Aorta (tissue), 5 donors: Measurements from ENCODE around the gene BAD. TPM values are rescaled to one million over a fixed set of nuclear protein-coding genes. Genes with fewer than 3 reads are reported as not detected.

Experiments used
- ATAC-seq: fragments of 200-7000 bp; cut with Tn5 transposase; one replicate; pipeline ENCODE4 v1.9.1; 2022; ENCODE audit warnings: moderate library complexity; ENCODE audit not compliant: low FRiP score
- DNase-seq, 2 donors: peaks; one replicate each; pipeline ENCODE4 v3.0.0-alpha.2; 2020
- H3K27ac ChIP-seq, 2 donors: one replicate each; pipeline ENCODE4 v1.5.1; 2013; ENCODE audit warnings: low read length in 2 of 2, mild to moderate bottlenecking in 2 of 2, moderate library complexity in 2 of 2, control low read depth in 1 of 2, inconsistent platforms in 1 of 2, low read depth in 1 of 2
- H3K27me3 ChIP-seq, 2 donors: one replicate each; pipeline ENCODE4 v1.6.1; 2013; ENCODE audit warnings: control low read depth in 1 of 2, low read length in 1 of 2, mild to moderate bottlenecking in 1 of 2, moderate library complexity in 1 of 2; ENCODE audit not compliant: insufficient read depth in 2 of 2, control insufficient read depth in 1 of 2
- H3K36me3 ChIP-seq, 2 donors: one replicate each; pipeline ENCODE4 v1.6.1; 2013; ENCODE audit warnings: control low read depth in 1 of 2, low read length in 1 of 2, mild to moderate bottlenecking in 1 of 2; ENCODE audit not compliant: insufficient read depth in 2 of 2, control insufficient read depth in 1 of 2
- H3K4me1 ChIP-seq, 2 donors: one replicate each; pipeline ENCODE4 v1.6.1; 2013; ENCODE audit warnings: low read length in 2 of 2, control low read depth in 1 of 2, mild to moderate bottlenecking in 1 of 2, moderate library complexity in 1 of 2; ENCODE audit not compliant: insufficient read depth in 2 of 2, control insufficient read depth in 1 of 2
- H3K4me3 ChIP-seq, 2 donors: one replicate each; pipeline ENCODE4 v1.5.1; 2013; ENCODE audit warnings: low read length in 2 of 2, control low read depth in 1 of 2, mild to moderate bottlenecking in 1 of 2
- H3K9me3 ChIP-seq: one replicate; pipeline ENCODE4 v1.6.1; 2013; ENCODE audit warnings: mild to moderate bottlenecking, low read length; ENCODE audit not compliant: control insufficient read depth
- WGBS, 2 donors: extraction: QIAGEN DNeasy Blood & Tissue Kit; methylation state at CpG; one replicate each; pipeline ENCODE4 v1.1.7; 2013; 5-methylcytosine and 5-hydroxymethylcytosine counted together
- intact Hi-C, 2 donors: fragments of 100-400 bp; cut with DNase I; formaldehyde crosslinking; loops; one replicate each; pipeline versions ENCODE4 v1.14.2 to v1.15.0; 2022
- polyA plus RNA-seq, 2 donors: library from polyadenylated mRNA; stranded (reverse); fragments of 200-250 nt; gene quantifications; one replicate each; pipeline ENCODE4 v1.2.3, GENCODE V29; 2013
- total RNA-seq, 2 donors: library from RNA; stranded (reverse); fragmentation: NEBNext Ultra II Directional; extraction: Animal tissue kit (Norgen Biotek cat#: 25700); gene quantifications; one replicate each; pipeline ENCODE4 v1.2.1, GENCODE V29; 2021
- donor health status: healthy with polysubstance abuse.
- donor health status: Bipolar disorder and iron deficiency.
- donor health status: DM: no; HTN: no; CAD: no.
- donor health status: DM: no; HTN: no; CAD: no.
- donor health status: DM: yes; HTN: yes; CAD: no.

The BAD gene
- total and polyA plus RNA-seq, 4 donors, result 47.2 to 119 (median 67.6) TPM

GRCh38 chr11:64227405-64227956, 57.0 kb downstream of the BAD start:
- Histone ChIP-seq H3K36me3 (no peaks in the 10 kb centered on the region), H3K4me1 (no peaks in the 10 kb centered on the region), H3K27ac (no peak overlapping the region), H3K9me3 (no peaks in the 10 kb centered on the region), H3K4me3 (no peak overlapping the region), H3K27me3 (no peaks in the 10 kb centered on the region)
- WGBS, 2 donors, result 42 to 48% methylated on average over 3 of the region's 3 CpGs
- intact Hi-C loops, result loop anchor here in 1 of 2 donors (5.0 kb wide), 1 partner anchor 40 kb away; the partner anchor contains the start of gene STIP1
- ATAC-seq (no peak), DNase-seq (no peak)

- ATAC-seq (peak; percentile 48), DNase-seq (peak; percentile 81 to 83)
- Histone ChIP-seq H3K27ac (peak overlapping the region in 1 of 2 donors; percentile 75), H3K9me3 (no peaks in the 10 kb centered on the region), H3K4me1 (no peaks in the 10 kb centered on the region), H3K27me3 (no peaks in the 10 kb centered on the region), H3K4me3 (peak overlapping the region; percentile 48 to 60), H3K36me3 (no peaks in the 10 kb centered on the region)
- intact Hi-C loops, result loop anchor here in 1 of 2 donors (5.0 kb wide), 1 partner anchor 39 kb away; the partner anchor contains the start of gene STIP1
- whole genome bisulfite sequencing, 2 donors, result 7 to 10% methylated on average over 23 to 26 of the region's 26 CpGs
These were observed 57.9 kb downstream of the BAD start for GRCh38 chr11:64226507-64227051.

- ATAC-seq, result peak; percentile 90
- no peaks in the 10 kb centered on the region for H3K36me3 ChIP-seq
- WGBS, 2 donors, result 0 to 1% methylated on average over 54 of the region's 54 CpGs
- intact Hi-C loops, result loop anchor here in 1 of 2 donors (5.0 kb wide), 1 partner anchor 39 kb away; the partner anchor contains the start of gene STIP1
- peak within 1 kb of the TSS in 1 of 2 donors; percentile 75 for H3K27ac ChIP-seq
- H3K9me3 ChIP-seq, result no peaks in the 10 kb centered on the region
- DNase-seq, result peak; percentile 95 to 97
- no peaks in the 10 kb centered on the region for H3K27me3 ChIP-seq
- no peaks in the 10 kb centered on the region for H3K4me1 ChIP-seq
- H3K4me3 ChIP-seq, result peak within 1 kb of the TSS; percentile 48 to 60
These were observed 58.6 kb downstream of the BAD start, which contains the start of the genes NUDT22 and TRPT1 for GRCh38 chr11:64225608-64226506. Gene NUDT22, plus strand, starts transcription at chr11:64226274. Its CDS starts 379 bp downstream, at chr11:64226653. Gene TRPT1, minus strand, starts transcription at chr11:64226186. Its CDS starts 326 bp downstream, at chr11:64225860.

- Histone ChIP-seq H3K36me3 (no peaks in the 10 kb centered on the region), H3K9me3 (no peaks in the 10 kb centered on the region), H3K4me3 (peak overlapping the region in 1 of 2 donors; percentile 48), H3K27ac (no peak overlapping the region), H3K4me1 (no peaks in the 10 kb centered on the region), H3K27me3 (no peaks in the 10 kb centered on the region)
- peak; percentile 57 to 70 for DNase-seq
- 56 to 58% methylated on average over 22 of the region's 22 CpGs for WGBS, 2 donors
- intact Hi-C loops, result loop anchor here in 1 of 2 donors (5.0 kb wide), 1 partner anchor 38 kb away; the partner anchor contains the start of gene STIP1
- no peak for ATAC-seq
These were observed 59.4 kb downstream of the BAD start for GRCh38 chr11:64224891-64225607.

- Histone ChIP-seq H3K27ac (no peak overlapping the region), H3K4me1 (no peaks in the 10 kb centered on the region), H3K36me3 (no peaks in the 10 kb centered on the region), H3K4me3 (no peak overlapping the region), H3K27me3 (no peaks in the 10 kb centered on the region), H3K9me3 (no peaks in the 10 kb centered on the region)
- DNase-seq (peak; percentile 51 to 70), ATAC-seq (no peak)
- WGBS, 2 donors, result 87 to 90% methylated on average over 17 of the region's 17 CpGs
- intact Hi-C loops, result no loop called here
These were observed 60.1 kb downstream of the BAD start for GRCh38 chr11:64224151-64224890.

GRCh38 chr11:64223001-64223651, 61.3 kb downstream of the BAD start:
- ATAC-seq (no peak), DNase-seq (peak; percentile 54 to 76)
- H3K27me3 ChIP-seq, result no peaks in the 10 kb centered on the region
- intact Hi-C loops, result no loop called here
- H3K4me1 ChIP-seq, result no peaks in the 10 kb centered on the region
- H3K27ac ChIP-seq, result no peak overlapping the region
- H3K4me3 ChIP-seq, result no peak overlapping the region
- no peaks in the 10 kb centered on the region for H3K9me3 ChIP-seq
- WGBS, 2 donors, result 86 to 88% methylated on average over 24 of the region's 24 CpGs
- no peaks in the 10 kb centered on the region for H3K36me3 ChIP-seq

- Histone ChIP-seq H3K4me1 (no peaks in the 10 kb centered on the region), H3K27ac (no peak overlapping the region), H3K36me3 (no peaks in the 10 kb centered on the region), H3K27me3 (no peaks in the 10 kb centered on the region), H3K4me3 (no peak overlapping the region), H3K9me3 (no peaks in the 10 kb centered on the region)
- 80 to 82% methylated on average over 9 of the region's 9 CpGs for WGBS, 2 donors
- ATAC-seq, result no peak
- no peak for DNase-seq
- intact Hi-C loops, result no loop called here
These were observed 61.8 kb downstream of the BAD start for GRCh38 chr11:64222651-64223000.
